ENCODE measurements around the gene DNM3. TPM values are rescaled to one million over a fixed set of nuclear protein-coding genes. Genes with fewer than 3 reads are reported as not detected.

Gene DNM3
- total and polyA plus RNA-seq, 10 of the 15 experiments (the other 5 are each of a cell fraction or from before 2014, with no cell fraction given) = 0.03 to 1.5 (median 0.08) TPM; not detected in 3

DNA sequence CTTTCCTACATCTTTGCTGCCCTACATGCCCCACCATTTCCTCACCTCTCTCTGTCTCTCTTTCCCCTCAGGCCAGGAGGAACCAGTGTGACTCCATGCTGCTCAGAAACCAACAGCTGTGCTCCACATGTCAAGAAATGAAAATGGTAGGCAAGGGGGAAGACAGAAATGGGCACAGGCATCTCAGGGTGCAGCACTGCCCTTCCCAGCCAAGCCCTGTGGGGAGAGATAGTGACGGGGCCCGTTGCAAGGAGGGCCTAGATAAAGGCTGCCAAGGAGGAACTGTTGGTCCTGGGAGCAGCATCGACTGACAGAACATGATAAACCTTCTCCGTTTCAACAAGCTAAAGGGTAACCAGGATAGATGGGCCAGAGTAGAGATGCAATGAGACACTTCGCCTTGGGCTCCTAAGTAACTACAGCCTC is 615.1 kb downstream of the DNM3 start:
- no peaks in the 10 kb centered on the region for H3K36me3 ChIP-seq (ENCODE audit: control insufficient read depth in 2 of 2, insufficient read depth in 2 of 2, low read length in 1 of 2)
- ChIA-PET RAD21 (ENCODE audit: unreplicated experiment) (no interaction called here), CTCF (interaction anchor here (0.8 kb wide), 1 partner anchor 13 kb away, joined by 3 read pairs; no protein-coding TSS in a partner anchor), SMC1A (ENCODE audit: uncharacterized antibody, unreplicated experiment) (no interaction called here), POLR2A (no interaction called here)
- no peak overlapping the region for H3K27ac ChIP-seq (ENCODE audit: control insufficient read depth, insufficient read depth)
- WGBS (ENCODE audit: insufficient coverage, insufficient replicate concordance, low lambda C conversion rate, missing lambda C conversion rate) = 38% methylated on average over 5 of the region's 5 CpGs
- DNase-seq (ENCODE audit: low read depth, low spot score) (no peak), ATAC-seq (no peak), FAIRE-seq (no peak)
- intact Hi-C loops (cut with micrococcal nuclease; ENCODE audit: unreplicated experiment) (loop anchor here (10.0 kb wide), 1 partner anchor 128 kb away; no protein-coding TSS in a partner anchor), in situ Hi-C loops (cut with MboI) (no loop called here)
- H3K4me3 ChIP-seq = no peak overlapping the region
- no peak for TF ChIP-seq SMAD5 (IDR thresholded peaks at IDR 0.05; ENCODE audit: low read depth)
- TF ChIP-seq JUNB (IDR thresholded peaks at IDR 0.05) = no peak
- no peak for TF ChIP-seq EP300 (IDR thresholded peaks at IDR 0.05; ENCODE audit: borderline replicate concordance in 1 of 2, control insufficient read depth in 1 of 2, low read depth in 2 of 2, low read length in 2 of 2)
- no peak for TF ChIP-seq RCOR1 (conservative IDR thresholded peaks at IDR 0.05; ENCODE audit: low read depth, low read length)
- TF ChIP-seq TBL1XR1 (IDR thresholded peaks at IDR 0.05; ENCODE audit: low read depth, low read length) = no peak
- TF ChIP-seq, protein P1, sequence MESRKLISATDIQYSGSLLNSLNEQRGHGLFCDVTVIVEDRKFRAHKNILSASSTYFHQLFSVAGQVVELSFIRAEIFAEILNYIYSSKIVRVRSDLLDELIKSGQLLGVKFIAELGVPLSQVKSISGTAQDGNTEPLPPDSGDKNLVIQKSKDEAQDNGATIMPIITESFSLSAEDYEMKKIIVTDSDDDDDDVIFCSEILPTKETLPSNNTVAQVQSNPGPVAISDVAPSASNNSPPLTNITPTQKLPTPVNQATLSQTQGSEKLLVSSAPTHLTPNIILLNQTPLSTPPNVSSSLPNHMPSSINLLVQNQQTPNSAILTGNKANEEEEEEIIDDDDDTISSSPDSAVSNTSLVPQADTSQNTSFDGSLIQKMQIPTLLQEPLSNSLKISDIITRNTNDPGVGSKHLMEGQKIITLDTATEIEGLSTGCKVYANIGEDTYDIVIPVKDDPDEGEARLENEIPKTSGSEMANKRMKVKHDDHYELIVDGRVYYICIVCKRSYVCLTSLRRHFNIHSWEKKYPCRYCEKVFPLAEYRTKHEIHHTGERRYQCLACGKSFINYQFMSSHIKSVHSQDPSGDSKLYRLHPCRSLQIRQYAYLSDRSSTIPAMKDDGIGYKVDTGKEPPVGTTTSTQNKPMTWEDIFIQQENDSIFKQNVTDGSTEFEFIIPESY (IDR thresholded peaks at IDR 0.05) = no peak
- H2AFZ ChIP-seq (ENCODE audit: control insufficient read depth, low read depth, low read length) = no peak overlapping the region
- peaks cover 0 to 3% of the 10 kb centered on the region in 2 experiments; a peak in 3 of 4 replicates for H3K27me3 ChIP-seq (replicated peaks in 1 of 2; ENCODE audit: control insufficient read depth in 2 of 2, insufficient read depth in 2 of 2, low read length in 1 of 2)
- H4K20me1 ChIP-seq (ENCODE audit: control insufficient read depth, insufficient read depth) = no peaks in the 10 kb centered on the region
- H3K9me3 ChIP-seq (replicated peaks; ENCODE audit: control insufficient read depth, insufficient read depth, low read length) = no peaks in the 10 kb centered on the region
- H3K9ac ChIP-seq (ENCODE audit: control insufficient read depth, insufficient read depth, low read length) = no peak overlapping the region
- BruUV-seq (replicated peaks) = no TSS peak
- H3K79me2 ChIP-seq (ENCODE audit: control insufficient read depth, insufficient read depth, low read length) = no peaks in the 10 kb centered on the region
- no peaks in the 10 kb centered on the region for H3K4me1 ChIP-seq (ENCODE audit: control insufficient read depth, insufficient read depth, low read length)
- H3K4me2 ChIP-seq (ENCODE audit: control insufficient read depth, insufficient read depth) = no peak overlapping the region

Data from GM12878 (cell line).